GM19099 (cell line): ENCODE results near the gene GPR17.

Source experiments
- POLR2A ChIP-seq: IDR thresholded peaks from 3 replicates; pipeline ENCODE4 v1.6.1; 2011; ENCODE audit warnings: low read depth; ENCODE audit not compliant: insufficient read length; ENCODE audit errors: extremely low read depth

Gene GPR17

DNA sequence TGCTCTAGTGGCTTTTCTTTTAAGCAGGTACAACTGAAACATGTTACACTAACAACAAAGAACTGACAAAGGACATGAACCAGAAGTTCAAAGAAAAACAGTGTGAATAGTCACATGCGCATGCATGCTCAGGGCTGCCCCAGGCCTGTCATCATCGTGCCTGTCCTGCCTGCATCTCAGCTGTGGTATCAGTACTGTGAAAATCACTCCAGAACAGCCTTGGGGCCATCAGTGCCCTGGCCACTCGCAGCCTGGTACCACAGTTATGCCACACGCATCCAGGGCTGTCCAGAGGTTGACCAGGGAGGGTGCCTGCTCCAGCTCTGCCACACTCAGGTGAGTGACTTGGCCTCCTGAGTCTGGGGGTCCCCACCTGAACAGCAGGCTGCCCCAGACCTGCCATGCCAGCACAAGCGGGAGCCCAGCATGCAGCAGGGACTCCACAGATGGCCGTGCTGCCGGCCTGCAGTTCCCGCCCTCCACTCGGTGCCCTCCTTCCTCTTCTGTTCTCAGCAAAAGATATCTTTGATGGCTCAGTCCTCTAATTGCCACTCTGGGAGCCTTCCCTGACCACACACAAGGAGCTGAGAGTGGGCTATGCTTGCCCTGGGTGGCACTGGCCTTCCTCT lies 17.1 kb downstream of the GPR17 start:
- TF ChIP-seq POLR2A, result no peak

DNA sequence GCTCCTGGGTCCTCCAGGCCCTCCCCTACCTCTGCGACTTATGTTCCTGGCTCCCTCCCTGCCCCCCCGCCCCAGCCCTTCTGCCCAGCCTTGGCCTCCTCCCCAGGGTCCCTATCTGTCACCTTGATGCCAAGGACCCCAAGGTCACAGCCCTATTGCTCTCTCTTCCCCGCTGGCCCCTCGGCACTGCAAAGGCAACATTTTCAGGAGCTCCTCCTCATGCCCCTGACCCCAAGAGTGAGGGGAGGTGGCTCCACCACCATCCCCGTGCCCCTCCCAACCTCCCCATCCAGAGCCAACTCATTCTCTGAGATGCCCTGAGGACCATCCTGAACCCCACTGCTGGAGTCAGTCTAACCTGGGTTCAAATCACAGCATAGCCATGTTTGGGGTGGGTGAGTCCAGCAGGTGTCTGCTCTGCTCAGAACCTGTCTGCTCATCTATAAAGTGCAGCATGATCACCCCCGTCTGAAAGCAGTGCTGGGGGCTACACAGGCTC lies 17.7 kb downstream of the GPR17 start:
- no peak for TF ChIP-seq POLR2A

DNA sequence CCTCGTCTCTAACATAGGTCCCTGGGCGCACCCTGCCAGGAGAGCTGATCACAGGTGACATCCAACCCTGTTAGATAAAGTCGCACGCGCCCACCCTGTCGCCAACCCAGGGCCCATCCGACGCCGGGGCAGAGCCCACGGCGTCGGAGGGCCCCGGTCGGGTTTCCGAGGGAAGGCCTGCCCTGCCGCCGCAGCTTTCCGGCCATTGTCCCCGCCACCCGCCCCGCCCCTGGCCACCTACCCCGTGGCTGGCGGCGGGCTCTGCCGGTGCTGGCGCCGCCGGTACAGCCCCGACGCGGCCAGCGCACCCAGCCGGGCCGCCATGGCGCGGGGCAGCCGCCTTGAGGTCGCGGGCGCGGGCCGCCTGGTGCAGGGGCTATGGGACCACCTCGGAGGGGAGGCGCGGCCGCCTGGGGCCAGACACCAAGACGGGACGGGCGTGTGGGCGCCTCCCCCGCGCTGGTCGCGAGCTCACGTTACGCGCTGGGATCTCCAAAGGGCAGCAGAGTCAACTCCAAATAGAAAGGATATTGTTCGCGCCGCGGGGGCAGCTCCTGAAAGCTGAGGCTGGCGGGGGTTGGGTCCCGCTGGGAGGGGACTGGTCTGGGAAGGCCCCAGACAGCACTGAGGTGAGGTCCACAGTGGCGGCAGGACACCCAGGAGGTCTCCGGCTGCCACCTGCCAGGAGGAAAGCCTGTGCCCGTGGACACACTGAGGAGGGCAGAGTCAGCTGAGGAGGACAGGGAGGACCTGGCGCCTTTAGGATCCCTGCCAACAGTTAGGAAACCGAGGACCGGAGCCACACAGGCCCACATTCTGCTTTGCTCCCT lies 18.3 kb downstream of the GPR17 start:
- no peak for TF ChIP-seq POLR2A

- TF ChIP-seq POLR2A, result no peak
Measured at GRCh38 chr2:127664895-127665225, 18.9 kb downstream of the GPR17 start.

DNA sequence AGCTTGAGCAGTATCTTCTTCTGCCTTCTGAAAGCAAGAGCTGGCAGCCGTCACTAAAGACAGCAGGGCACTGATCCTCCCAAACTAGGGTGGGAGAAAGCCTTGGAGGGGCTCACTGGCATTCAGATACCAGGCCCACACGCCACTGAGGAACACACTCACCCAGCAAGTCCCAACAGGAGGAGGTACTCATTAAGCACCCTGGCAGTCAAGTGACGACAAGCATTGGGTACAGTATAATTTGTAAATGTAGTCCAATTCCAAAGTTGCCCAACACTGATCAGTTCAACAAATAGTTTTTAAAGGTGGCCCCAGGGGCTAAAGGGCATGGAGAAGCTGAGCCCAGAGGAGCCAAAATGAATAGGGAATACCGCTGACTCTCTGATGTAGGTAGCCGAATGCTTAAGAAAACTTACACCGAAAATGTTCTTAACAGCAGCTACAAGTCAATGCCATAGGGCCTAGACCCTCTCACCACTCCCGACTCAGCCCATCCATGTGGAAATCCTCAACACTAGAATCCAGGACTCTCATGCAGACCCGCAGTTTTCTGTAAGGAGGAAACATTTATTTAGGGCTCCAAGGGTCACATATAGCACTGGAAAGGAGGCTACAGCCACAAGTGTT lies 19.4 kb downstream of the GPR17 start:
- no peak for TF ChIP-seq POLR2A

GRCh38 chr2:127669056-127669455 lies 23.1 kb downstream of the GPR17 start:
- no peak for TF ChIP-seq POLR2A

GRCh38 chr2:127670055-127670956 lies 24.4 kb downstream of the GPR17 start:
- no peak for TF ChIP-seq POLR2A

- TF ChIP-seq POLR2A, result no peak
Measured at GRCh38 chr2:127670957-127671290, 25.0 kb downstream of the GPR17 start.

DNA sequence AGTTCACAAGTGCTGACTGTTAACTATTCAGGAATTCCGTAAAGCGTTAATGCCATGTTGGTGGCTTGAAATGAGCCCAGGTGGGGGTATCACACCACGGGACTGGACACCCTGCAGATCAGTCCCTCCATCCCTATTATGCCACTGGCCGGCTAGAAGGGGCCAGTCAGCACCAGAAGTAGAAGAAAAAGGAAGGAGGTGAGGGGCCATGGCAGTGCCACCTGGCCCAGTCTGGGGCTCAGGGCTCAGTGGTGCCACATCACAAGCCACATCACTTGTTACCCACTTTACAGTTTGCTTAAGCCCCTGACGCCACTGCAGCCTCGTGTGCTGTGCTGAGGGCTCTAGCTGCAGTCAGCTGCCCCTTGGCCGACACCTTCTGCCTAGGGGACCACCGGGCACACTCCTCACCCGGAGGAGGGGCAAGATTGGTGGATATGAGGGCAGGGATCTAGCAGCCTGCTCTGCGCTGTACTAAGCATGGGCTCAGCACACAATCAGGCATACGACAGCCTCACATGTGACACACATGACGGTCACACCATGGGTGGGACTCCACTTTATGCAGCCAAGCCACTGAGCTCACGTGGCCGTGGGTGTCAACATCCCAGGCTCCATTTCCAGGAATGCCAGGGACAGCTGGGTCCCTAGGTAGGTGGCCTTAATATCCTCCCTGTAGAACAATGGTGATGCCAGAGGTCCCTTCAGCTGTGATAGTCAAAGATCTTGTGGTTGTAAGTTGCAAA lies 25.8 kb downstream of the GPR17 start:
- no peak for TF ChIP-seq POLR2A

DNA sequence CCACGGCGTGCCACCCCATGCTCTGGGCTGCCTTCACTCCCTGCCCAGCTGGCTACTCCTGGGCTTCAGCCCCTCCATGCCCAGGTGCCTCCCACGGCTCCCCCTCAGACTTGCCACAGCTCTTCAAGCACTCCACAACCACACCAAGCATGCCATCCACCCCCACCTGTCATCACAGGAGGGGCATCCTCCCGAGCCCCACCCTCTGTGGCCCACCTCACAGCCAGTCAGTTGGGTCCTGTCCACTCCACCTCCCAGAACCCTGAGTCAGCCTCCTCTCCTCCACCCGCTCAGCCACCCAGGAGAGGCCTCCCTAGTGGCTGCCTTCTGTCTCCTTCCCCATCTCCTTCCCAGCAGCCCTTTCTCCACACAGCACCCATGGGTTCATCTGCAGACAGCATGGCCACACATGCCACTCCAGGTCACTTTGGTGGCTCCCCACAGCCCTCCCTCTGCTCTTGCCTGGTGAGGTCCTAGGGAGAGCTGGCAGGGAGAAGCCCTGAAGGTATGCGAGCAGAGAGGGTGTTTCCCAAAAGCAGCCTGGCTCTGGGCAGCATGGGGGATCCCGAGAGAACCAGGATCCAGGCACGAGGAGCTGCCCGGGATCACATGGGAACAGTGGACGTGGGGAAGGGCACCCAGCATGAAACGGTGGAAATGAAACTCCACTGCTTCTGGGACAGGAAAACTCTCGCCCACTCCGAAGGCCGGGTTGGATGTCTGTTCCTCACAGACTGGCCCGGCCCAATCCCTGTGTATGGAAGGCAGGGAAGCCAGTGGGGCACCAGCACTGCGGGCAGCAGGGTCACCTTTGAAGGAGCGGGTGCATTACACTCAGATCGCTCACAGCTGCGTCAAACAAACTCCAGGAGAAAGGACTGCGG lies 26.6 kb downstream of the GPR17 start:
- no peak for TF ChIP-seq POLR2A

GRCh38 chr2:127673291-127674069 lies 27.5 kb downstream of the GPR17 start:
- no peak for TF ChIP-seq POLR2A
